HepG2 (cell line): ENCODE measurements around the gene PSIP1. TPM values are rescaled to one million over a fixed set of nuclear protein-coding genes. Genes with fewer than 3 reads are reported as not detected.

ENCODE experiments used
- ATAC-seq: fragments of 200-7000 bp; cut with Tn5 transposase; 3 replicates; pipeline ENCODE4 v1.9.1; 2020; ENCODE audit warnings: mild to moderate bottlenecking, moderate library complexity
- BruUV-seq: library from RNA; stranded (reverse); fragments of 400-500 nt; replicated peaks from 2 replicates; lab custom pipeline; 2021; lab: Mats Ljungman, UMichigan
- CTCF ChIA-PET: fragments of 300-600 bp; formaldehyde crosslinking; extraction: SDS; loops from one replicate; lab custom pipeline; 2021; ENCODE audit warnings: low total read pairs, inconsistent platforms, low intra/inter-chr PET ratio; lab: Yijun Ruan, JAX
- POLR2A ChIA-PET: fragments of 350-600 bp; sonication (Branson Sonifier 250); formaldehyde crosslinking; loops from one replicate; lab custom pipeline; 2020; ENCODE audit warnings: antibody characterized with exemption, inconsistent platforms; lab: Yijun Ruan, JAX
- DNase-seq: peaks from one replicate; pipeline ENCODE4 v3.0.0-alpha.2; 2015; ENCODE audit warnings: low spot score
- FAIRE-seq: peaks from 3 replicates; lab custom pipeline; 2011; peaks lifted over from hg19 to GRCh38; lab: Jason Lieb, UNC
- H2AFZ ChIP-seq: one replicate; pipeline ENCODE4 v1.6.1; 2011; ENCODE audit warnings: low read length, inconsistent platforms
- H3K27ac ChIP-seq: fragments of 300-600 bp; 3 replicates; pipeline ENCODE4 v1.8.0; 2011; ENCODE audit warnings: mixed run types, mild to moderate bottlenecking, mixed read lengths, low read length, inconsistent platforms; ENCODE audit not compliant: insufficient read depth; ENCODE audit errors: extremely low read length
- H3K27me3 ChIP-seq, 2 experiments: fragments of 200-600 bp in 1 of 2; 2 replicates in 1 of 2; 3 replicates in 1 of 2; pipeline versions ENCODE4 v1.6.0 to v1.8.0; 2011; ENCODE audit warnings: low read length in 2 of 2, mild to moderate bottlenecking in 2 of 2, moderate library complexity in 2 of 2, inconsistent platforms in 1 of 2; ENCODE audit not compliant: insufficient read depth in 2 of 2, control insufficient read depth in 1 of 2
- H3K36me3 ChIP-seq, 2 experiments: fragments of 200-600 bp in 1 of 2; replicated peaks in 1 of 2; 2 replicates in 1 of 2; 3 replicates in 1 of 2; pipeline versions ENCODE4 v1.5.1 to v1.8.0; 2011; ENCODE audit warnings: low read length in 2 of 2, inconsistent platforms in 1 of 2; ENCODE audit not compliant: insufficient read depth in 2 of 2, control insufficient read depth in 1 of 2
- H3K4me1 ChIP-seq: 2 replicates; pipeline ENCODE4 v1.5.1; 2012; ENCODE audit warnings: low read length, inconsistent platforms; ENCODE audit not compliant: insufficient read depth
- H3K4me2 ChIP-seq: 2 replicates; pipeline ENCODE4 v1.6.0; 2011; ENCODE audit warnings: low read depth, low read length, inconsistent platforms
- H3K4me3 ChIP-seq, 3 experiments: fragments of 200-600 bp in 1 of 3; sonication (generic), shearing (Covaris generic) in 1 of 3; replicated peaks in 1 of 3; 2 replicates each; pipeline ENCODE4 v1.5.1; 2011 to 2016; ENCODE audit warnings: low read length in 3 of 3, inconsistent platforms in 2 of 3, low read depth in 2 of 3, mild to moderate bottlenecking in 2 of 3, control low read depth in 1 of 3, mixed read lengths in 1 of 3; ENCODE audit not compliant: insufficient read depth in 1 of 3
- H3K79me2 ChIP-seq: one replicate; pipeline ENCODE4 v1.6.1; 2011; ENCODE audit warnings: low read length, inconsistent platforms; ENCODE audit not compliant: insufficient read depth
- H3K9ac ChIP-seq: 2 replicates; pipeline ENCODE4 v1.6.0; 2011; ENCODE audit warnings: mild to moderate bottlenecking, low read depth, low read length, inconsistent platforms; ENCODE audit not compliant: insufficient read depth
- H3K9me3 ChIP-seq: 2 replicates; pipeline ENCODE4 v1.5.1; 2012; ENCODE audit warnings: mild to moderate bottlenecking, low read length
- H4K20me1 ChIP-seq: 2 replicates; pipeline ENCODE4 v1.6.0; 2011; ENCODE audit warnings: inconsistent platforms, mild to moderate bottlenecking, low read length, moderate library complexity; ENCODE audit not compliant: insufficient read depth
- ADNP ChIP-seq: sonication (generic); formaldehyde crosslinking; IDR thresholded peaks from 2 replicates; pipeline ENCODE4 v1.4.0; 2020; ENCODE audit warnings: missing genetic modification reagents
- ATF7-NPFF ChIP-seq: sonication (generic); formaldehyde crosslinking; IDR thresholded peaks from 2 replicates; pipeline ENCODE4 v1.8.1; 2023; ENCODE audit warnings: mild to moderate bottlenecking, low read depth, missing genetic modification reagents, moderate library complexity
- IRX3 ChIP-seq: sonication (generic); formaldehyde crosslinking; IDR thresholded peaks from 2 replicates; pipeline ENCODE4 v1.8.1; 2023; ENCODE audit warnings: mild to moderate bottlenecking, low read depth, missing genetic modification reagents, borderline replicate concordance
- JUN ChIP-seq: sonication (generic); formaldehyde crosslinking; IDR thresholded peaks from 2 replicates; pipeline ENCODE4 v1.4.0; 2020; ENCODE audit warnings: mild to moderate bottlenecking, missing genetic modification reagents
- MATR3 ChIP-seq: sonication (generic); formaldehyde crosslinking; IDR thresholded peaks from 2 replicates; pipeline ENCODE4 v1.4.0; 2020; ENCODE audit warnings: missing genetic modification reagents
- MTF2 ChIP-seq: sonication (generic); formaldehyde crosslinking; IDR thresholded peaks from 2 replicates; pipeline ENCODE4 v1.5.0; 2020; ENCODE audit warnings: missing genetic modification reagents, borderline replicate concordance
- TBL1XR1 ChIP-seq: fragments of 150-350 bp; IDR thresholded peaks from 2 replicates; pipeline ENCODE4 v1.6.1; 2014; ENCODE audit warnings: borderline replicate concordance, low read length; ENCODE audit not compliant: partially characterized antibody
- XRCC5 ChIP-seq: fragments of 200-400 bp; formaldehyde crosslinking; optimal IDR thresholded peaks from 2 replicates; pipeline ENCODE3; 2017; ENCODE audit warnings: mild to moderate bottlenecking, low read length
- ZNF124 ChIP-seq: sonication (generic); formaldehyde crosslinking; IDR thresholded peaks from 2 replicates; pipeline ENCODE4 v1.4.0; 2020; ENCODE audit warnings: missing genetic modification reagents
- ZNF256 ChIP-seq: sonication (generic); formaldehyde crosslinking; conservative IDR thresholded peaks from 2 replicates; pipeline ENCODE4 v1.4.0; 2020; ENCODE audit warnings: missing genetic modification reagents
- ZNF75D ChIP-seq: sonication (generic); formaldehyde crosslinking; IDR thresholded peaks from 2 replicates; pipeline ENCODE4 v1.8.1; 2023; ENCODE audit warnings: missing genetic modification reagents, mild to moderate bottlenecking, borderline replicate concordance
- WGBS: methylation state at CpG from one replicate; pipeline ENCODE4 v1.1.6; 2017; ENCODE audit warnings: low lambda C conversion rate; 5-methylcytosine and 5-hydroxymethylcytosine counted together
- in situ Hi-C: cut with HindIII; loops from 2 replicates; pipeline ENCODE4 v1.10.0; 2017; ENCODE audit warnings: low pct_unique_long_range_greater_than_20kb; ENCODE audit not compliant: extremely low pct_ligation_motif_present
- intact Hi-C: fragments of 100-400 bp; cut with micrococcal nuclease; formaldehyde crosslinking; loops from one replicate; pipeline ENCODE4 v1.10.0; 2022; ENCODE audit not compliant: unreplicated experiment
- polyA plus RNA-seq, 8 experiments: library from polyadenylated mRNA; depleted of rRNA in 3 of 8; stranded (reverse) in 7 of 8; unstranded in 1 of 8; fragments of >200 nt; fragmentation: Illumina TruSeq in 4 of 8; extraction: Trizol in 4 of 8; gene quantifications; 2 replicates each; pipeline versions ENCODE4 v1.2.1 to v1.2.3, GENCODE V29; 2011 to 2016; ENCODE audit warnings: low read depth in 4 of 8, missing spikeins in 1 of 8, mixed read lengths in 1 of 8; ENCODE audit not compliant: insufficient read depth in 1 of 8
- total RNA-seq, 5 experiments: library from RNA; depleted of rRNA; stranded (reverse); fragments of >200 nt; fragmentation: Illumina TruSeq; extraction: Trizol; gene quantifications; 2 replicates each; pipeline ENCODE4 v1.2.3, GENCODE V29; 2016; ENCODE audit warnings: low read depth in 1 of 5
- TF ChIP-seq, protein P1 (sequence below): sonication (generic); formaldehyde crosslinking; IDR thresholded peaks from 2 replicates; pipeline ENCODE4 v1.8.0; 2022; ENCODE audit warnings: missing genetic modification reagents, low read depth, mild to moderate bottlenecking, borderline replicate concordance
- TF ChIP-seq, protein P2 (sequence below): sonication (generic); formaldehyde crosslinking; IDR thresholded peaks from 2 replicates; pipeline ENCODE4 v1.4.0; 2020; ENCODE audit warnings: missing genetic modification reagents
- TF ChIP-seq, protein P3 (sequence below): sonication (generic); formaldehyde crosslinking; IDR thresholded peaks from 2 replicates; pipeline ENCODE4 v1.5.0; 2020; ENCODE audit warnings: missing genetic modification reagents
- TF ChIP-seq, protein P4 (sequence below): sonication (generic); formaldehyde crosslinking; IDR thresholded peaks from 2 replicates; pipeline ENCODE4 v1.4.0; 2020; ENCODE audit warnings: mild to moderate bottlenecking, missing genetic modification reagents
- TF ChIP-seq, protein P5 (sequence below): sonication (generic); formaldehyde crosslinking; IDR thresholded peaks from 2 replicates; pipeline ENCODE4 v1.9.0; 2021; ENCODE audit warnings: missing genetic modification reagents, mild to moderate bottlenecking, borderline replicate concordance

The PSIP1 gene
- total and polyA plus RNA-seq, 2 of the 13 experiments (the other 11 are each of a cell fraction or from before 2014, with no cell fraction given) = 12.6 to 46.4 TPM

DNA sequence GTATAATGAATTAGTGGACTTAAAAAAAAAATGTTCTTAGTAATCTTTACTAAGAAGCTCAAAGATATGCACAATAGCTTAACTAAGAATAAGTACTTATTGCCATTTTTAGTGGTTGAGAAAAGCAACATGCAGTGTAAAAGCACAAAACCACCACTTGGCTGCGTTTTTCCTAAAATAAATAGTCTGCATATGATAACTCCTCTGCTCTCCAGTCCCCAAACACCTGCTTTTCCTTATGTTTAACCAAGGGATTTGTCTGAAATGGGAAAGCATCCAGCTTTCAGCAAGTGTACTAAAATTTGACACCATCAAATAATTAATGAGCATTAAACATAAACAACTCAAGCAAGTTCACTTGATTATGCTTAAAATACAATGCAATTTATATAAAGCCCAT, 41.4 kb downstream of the PSIP1 start (continued):
- TF ChIP-seq ADNP (CRISPR knock-in tag) = no peak
- no peak for TF ChIP-seq MTF2
- TF ChIP-seq, protein P1, sequence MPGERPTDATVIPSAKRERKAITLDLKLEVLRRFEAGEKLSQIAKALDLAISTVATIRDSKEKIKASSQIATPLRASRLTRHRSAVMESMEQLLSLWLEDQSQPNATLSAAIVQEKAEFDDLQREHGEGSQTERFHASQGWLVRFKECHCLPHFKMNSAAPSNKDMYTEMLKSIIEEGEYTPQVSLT (CRISPR knock-in tag) = no peak

DNA sequence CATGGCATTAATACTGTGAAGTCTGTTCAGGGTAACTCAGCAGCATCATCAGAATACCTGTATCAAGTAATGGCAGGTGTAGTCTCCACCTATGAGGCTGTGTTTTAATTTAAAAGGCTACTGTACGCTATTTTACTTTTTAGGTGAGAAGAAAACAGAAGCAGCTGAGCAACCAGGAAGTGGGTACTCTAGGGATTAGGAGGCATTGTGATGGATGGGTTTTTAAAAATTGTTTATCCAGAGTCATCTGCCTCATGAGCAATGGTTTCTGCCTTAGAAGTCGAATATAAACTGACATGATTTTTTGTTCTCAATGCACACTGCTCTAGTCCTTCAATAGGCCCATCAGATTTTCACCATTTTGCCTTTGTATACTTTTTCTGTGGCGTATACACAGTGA, 42.6 kb downstream of the PSIP1 start:
- Histone ChIP-seq H3K4me2 (no peak overlapping the region), H3K27me3 (no peaks in the 10 kb centered on the region), H3K9me3 (no peaks in the 10 kb centered on the region), H3K36me3 (peaks cover 4 to 51% of the 10 kb centered on the region in 2 experiments), H3K4me1 (no peaks in the 10 kb centered on the region), H2AFZ (no peak overlapping the region), H3K27ac (no peak overlapping the region), H3K9ac (no peak overlapping the region), H3K79me2 (no peaks in the 10 kb centered on the region), H4K20me1 (no peaks in the 10 kb centered on the region), H3K4me3 (no peak overlapping the region)
- ChIA-PET CTCF (no interaction called here), POLR2A (no interaction called here)
- intact Hi-C loops = no loop called here
- WGBS = 98% methylated on average over 3 of the region's 3 CpGs
- ATAC-seq (no peak; the same call in 2 of the 3 replicates), FAIRE-seq (no peak), DNase-seq (no peak)
- in situ Hi-C loops = no loop called here
- BruUV-seq = no TSS peak
- TF ChIP-seq ZNF256 (CRISPR knock-in tag) (no peak), XRCC5 (no peak), ZNF124 (no peak), ZNF75D (CRISPR knock-in tag) (no peak), ATF7-NPFF (no peak), IRX3 (CRISPR knock-in tag) (no peak), JUN (CRISPR knock-in tag) (no peak), TBL1XR1 (no peak), MATR3 (CRISPR knock-in tag) (no peak)
- TF ChIP-seq, protein P2, sequence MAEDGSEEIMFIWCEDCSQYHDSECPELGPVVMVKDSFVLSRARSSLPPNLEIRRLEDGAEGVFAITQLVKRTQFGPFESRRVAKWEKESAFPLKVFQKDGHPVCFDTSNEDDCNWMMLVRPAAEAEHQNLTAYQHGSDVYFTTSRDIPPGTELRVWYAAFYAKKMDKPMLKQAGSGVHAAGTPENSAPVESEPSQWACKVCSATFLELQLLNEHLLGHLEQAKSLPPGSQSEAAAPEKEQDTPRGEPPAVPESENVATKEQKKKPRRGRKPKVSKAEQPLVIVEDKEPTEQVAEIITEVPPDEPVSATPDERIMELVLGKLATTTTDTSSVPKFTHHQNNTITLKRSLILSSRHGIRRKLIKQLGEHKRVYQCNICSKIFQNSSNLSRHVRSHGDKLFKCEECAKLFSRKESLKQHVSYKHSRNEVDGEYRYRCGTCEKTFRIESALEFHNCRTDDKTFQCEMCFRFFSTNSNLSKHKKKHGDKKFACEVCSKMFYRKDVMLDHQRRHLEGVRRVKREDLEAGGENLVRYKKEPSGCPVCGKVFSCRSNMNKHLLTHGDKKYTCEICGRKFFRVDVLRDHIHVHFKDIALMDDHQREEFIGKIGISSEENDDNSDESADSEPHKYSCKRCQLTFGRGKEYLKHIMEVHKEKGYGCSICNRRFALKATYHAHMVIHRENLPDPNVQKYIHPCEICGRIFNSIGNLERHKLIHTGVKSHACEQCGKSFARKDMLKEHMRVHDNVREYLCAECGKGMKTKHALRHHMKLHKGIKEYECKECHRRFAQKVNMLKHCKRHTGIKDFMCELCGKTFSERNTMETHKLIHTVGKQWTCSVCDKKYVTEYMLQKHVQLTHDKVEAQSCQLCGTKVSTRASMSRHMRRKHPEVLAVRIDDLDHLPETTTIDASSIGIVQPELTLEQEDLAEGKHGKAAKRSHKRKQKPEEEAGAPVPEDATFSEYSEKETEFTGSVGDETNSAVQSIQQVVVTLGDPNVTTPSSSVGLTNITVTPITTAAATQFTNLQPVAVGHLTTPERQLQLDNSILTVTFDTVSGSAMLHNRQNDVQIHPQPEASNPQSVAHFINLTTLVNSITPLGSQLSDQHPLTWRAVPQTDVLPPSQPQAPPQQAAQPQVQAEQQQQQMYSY (CRISPR knock-in tag) = no peak
- TF ChIP-seq, protein P3, sequence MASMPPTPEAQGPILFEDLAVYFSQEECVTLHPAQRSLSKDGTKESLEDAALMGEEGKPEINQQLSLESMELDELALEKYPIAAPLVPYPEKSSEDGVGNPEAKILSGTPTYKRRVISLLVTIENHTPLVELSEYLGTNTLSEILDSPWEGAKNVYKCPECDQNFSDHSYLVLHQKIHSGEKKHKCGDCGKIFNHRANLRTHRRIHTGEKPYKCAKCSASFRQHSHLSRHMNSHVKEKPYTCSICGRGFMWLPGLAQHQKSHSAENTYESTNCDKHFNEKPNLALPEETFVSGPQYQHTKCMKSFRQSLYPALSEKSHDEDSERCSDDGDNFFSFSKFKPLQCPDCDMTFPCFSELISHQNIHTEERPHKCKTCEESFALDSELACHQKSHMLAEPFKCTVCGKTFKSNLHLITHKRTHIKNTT (CRISPR knock-in tag) = no peak
- TF ChIP-seq, protein P4, sequence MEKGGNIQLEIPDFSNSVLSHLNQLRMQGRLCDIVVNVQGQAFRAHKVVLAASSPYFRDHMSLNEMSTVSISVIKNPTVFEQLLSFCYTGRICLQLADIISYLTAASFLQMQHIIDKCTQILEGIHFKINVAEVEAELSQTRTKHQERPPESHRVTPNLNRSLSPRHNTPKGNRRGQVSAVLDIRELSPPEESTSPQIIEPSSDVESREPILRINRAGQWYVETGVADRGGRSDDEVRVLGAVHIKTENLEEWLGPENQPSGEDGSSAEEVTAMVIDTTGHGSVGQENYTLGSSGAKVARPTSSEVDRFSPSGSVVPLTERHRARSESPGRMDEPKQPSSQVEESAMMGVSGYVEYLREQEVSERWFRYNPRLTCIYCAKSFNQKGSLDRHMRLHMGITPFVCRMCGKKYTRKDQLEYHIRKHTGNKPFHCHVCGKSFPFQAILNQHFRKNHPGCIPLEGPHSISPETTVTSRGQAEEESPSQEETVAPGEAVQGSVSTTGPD = no peak
- TF ChIP-seq, protein P5, sequence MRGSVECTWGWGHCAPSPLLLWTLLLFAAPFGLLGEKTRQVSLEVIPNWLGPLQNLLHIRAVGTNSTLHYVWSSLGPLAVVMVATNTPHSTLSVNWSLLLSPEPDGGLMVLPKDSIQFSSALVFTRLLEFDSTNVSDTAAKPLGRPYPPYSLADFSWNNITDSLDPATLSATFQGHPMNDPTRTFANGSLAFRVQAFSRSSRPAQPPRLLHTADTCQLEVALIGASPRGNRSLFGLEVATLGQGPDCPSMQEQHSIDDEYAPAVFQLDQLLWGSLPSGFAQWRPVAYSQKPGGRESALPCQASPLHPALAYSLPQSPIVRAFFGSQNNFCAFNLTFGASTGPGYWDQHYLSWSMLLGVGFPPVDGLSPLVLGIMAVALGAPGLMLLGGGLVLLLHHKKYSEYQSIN (CRISPR knock-in tag) = no peak
